GM21576 (cell line): ENCODE data around the gene SIPA1L3.

Source experiments
- ATAC-seq: cut with Tn5 transposase; IDR thresholded peaks from one replicate; pipeline ENCODE4 v1.9.1; 2021; ENCODE audit warnings: mild to moderate bottlenecking, moderate library complexity; ENCODE audit not compliant: unreplicated experiment

Gene SIPA1L3

DNA sequence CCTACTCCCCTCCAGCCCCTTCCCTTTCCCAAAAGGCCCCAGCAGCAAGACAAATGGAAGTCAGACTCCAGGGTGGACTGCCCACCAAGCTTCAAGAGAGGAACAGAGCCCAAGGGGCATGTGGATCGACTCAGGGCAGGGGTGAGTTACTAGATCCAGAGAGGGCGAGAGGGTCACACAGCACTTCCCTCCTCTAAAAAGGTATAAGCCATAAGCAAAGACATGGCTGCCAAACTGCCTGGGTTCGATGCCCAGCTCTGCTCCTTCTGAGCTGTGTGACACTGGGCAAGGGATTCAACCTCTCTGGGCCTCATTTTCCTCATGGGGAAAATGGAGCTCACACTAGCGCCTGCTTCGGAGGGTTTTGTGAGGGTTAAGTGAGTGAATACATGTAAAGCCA is 345.4 kb downstream of the SIPA1L3 start:
- ATAC-seq = no peak

DNA sequence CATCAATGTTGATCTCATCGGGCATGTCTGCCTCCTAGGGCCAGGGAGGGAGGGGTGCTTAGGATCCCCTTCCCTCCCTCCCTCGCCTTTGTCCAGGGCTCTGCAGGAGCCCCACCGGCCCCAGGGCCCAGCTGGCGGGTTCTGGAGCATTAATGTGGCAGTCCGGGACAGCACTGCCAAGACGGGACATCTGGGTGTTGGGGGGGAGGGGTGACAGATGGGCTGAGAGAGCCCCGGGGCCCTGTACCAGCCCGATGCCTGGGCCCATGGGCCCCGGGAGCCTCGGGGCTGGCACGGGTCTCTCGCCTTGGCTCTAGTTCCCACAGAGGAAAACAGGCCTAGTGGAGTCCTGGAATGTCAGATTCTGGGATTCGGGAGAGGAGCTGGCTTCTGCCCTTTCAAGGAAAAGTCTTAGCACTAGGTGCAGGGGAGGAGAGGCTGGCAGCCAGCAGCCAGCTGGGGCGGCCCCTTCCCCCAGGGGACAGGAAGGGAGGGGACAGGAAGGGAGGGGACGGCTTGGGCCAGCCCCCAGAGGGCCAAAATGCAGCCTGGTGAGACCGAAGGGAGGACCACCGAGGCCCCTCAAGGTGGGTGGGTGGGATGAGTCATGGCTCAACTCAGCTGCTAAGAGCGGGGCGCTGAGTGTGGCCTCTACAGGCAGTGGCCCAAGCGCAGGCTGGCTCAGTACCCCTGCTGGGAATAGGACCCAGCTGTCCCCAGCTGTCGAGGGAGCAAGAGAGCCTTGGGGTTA is 346.1 kb downstream of the SIPA1L3 start:
- no peak for ATAC-seq

DNA sequence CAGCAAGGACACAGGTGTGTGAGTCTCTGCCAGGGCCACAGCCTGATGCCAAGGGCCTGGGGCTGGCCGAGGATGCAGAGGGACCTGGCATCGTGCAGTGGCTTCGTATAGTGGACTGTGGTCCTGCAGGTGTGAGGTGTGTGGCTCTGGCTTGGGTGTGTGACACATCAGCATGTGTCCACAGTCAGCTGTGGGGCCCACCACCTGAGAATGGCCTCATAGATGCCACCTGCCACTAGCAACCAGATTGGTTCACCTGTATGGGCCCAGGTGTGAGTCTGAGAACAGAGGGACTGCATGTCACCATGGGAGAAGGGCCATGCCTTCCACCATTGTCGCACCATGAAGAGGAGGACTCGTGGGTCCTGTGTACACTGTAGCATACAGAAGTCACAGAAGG is 346.8 kb downstream of the SIPA1L3 start:
- no peak for ATAC-seq

DNA sequence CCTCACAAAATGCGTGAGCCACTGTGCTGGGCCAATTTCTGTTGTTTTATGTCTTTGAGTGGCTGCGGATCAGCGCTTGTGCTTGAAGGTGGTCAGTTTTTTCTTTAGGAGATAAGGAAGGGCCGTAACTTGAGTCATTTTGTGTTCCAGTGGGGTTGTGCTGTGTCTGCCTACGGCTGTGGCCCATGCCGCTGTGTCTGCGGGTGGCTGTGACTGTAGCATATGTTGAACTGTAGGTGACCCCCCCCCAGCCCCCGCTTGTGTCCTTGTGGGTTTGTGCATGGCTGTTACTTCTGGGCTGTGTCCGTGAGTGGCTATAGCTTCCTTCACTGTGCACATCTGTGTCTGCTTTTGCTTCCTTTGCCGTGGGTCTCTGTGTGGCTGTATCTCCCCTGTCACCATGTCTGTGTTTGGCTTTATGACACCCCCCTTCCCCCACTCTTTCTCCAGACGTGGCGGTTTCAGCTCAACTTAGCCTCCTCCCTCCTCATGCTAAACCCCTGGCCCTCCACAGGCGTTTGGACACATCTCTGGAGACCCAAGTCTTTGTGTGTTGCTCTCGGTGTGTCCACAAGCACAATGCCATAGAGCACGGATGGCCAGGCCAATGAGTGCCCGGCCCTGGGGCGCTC is 348.5 kb downstream of the SIPA1L3 start:
- ATAC-seq = no peak
